A549 (cell line): ENCODE data around the gene PIWIL4. TPM values are rescaled to one million over a fixed set of nuclear protein-coding genes. Genes with fewer than 3 reads are reported as not detected.

Experiments
- ATAC-seq, 2 experiments: fragments of 200-7000 bp in 1 of 2; fragments of >200 bp in 1 of 2; cut with Nextera tagmentation in 1 of 2; cut with Tn5 transposase in 1 of 2; 3 replicates each; pipeline versions ENCODE4 v1.8.0 to v1.9.1; 2018 to 2020; ENCODE audit warnings: mild to moderate bottlenecking in 1 of 2, moderate library complexity in 1 of 2
- CTCF ChIA-PET: fragments of 300-600 bp; sonication (Branson Sonifier 250); formaldehyde crosslinking; extraction: SDS; loops from one replicate; lab custom pipeline; 2021; ENCODE audit warnings: antibody characterized with exemption, inconsistent platforms; lab: Yijun Ruan, JAX
- POLR2A ChIA-PET: fragments of 350-600 bp; formaldehyde crosslinking; extraction: SDS; loops from one replicate; lab custom pipeline; 2021; ENCODE audit warnings: antibody characterized with exemption, inconsistent platforms; lab: Yijun Ruan, JAX
- DNase-seq, 2 experiments: peaks; one replicate each; pipeline versions ENCODE4 v3.0.0 to v3.0.0-alpha.2; 2011 to 2016; ENCODE audit warnings: low read depth in 1 of 2, low spot score in 1 of 2
- FAIRE-seq: peaks from 2 replicates; lab custom pipeline; 2011; peaks lifted over from hg19 to GRCh38; lab: Jason Lieb, UNC
- H3K27ac ChIP-seq, 2 experiments: fragments of >200 bp; sonication (Bioruptor Twin); formaldehyde crosslinking; 3 replicates each; pipeline ENCODE4 v1.5.1; 2016 to 2017
- H3K4me1 ChIP-seq: fragments of >200 bp; sonication (Bioruptor Twin); formaldehyde crosslinking; 3 replicates; pipeline ENCODE4 v1.6.1; 2016
- H3K4me2 ChIP-seq: fragments of >200 bp; sonication (Bioruptor Twin); formaldehyde crosslinking; 3 replicates; pipeline ENCODE4 v1.6.1; 2016
- H3K4me3 ChIP-seq: fragments of >200 bp; sonication (Bioruptor Twin); formaldehyde crosslinking; 3 replicates; pipeline ENCODE4 v1.5.1; 2016
- H3K9me3 ChIP-seq: fragments of >200 bp; sonication (Bioruptor Twin); formaldehyde crosslinking; 3 replicates; pipeline ENCODE4 v1.6.1; 2016
- CBX8 ChIP-seq: fragments of 200-600 bp; sonication (generic); IDR thresholded peaks from 2 replicates; pipeline ENCODE4 v1.6.1; 2016
- CTCF ChIP-seq: fragments of >200 bp; sonication (Bioruptor Twin); formaldehyde crosslinking; IDR thresholded peaks from 3 replicates; pipeline ENCODE4 v1.5.1; 2016
- EHMT2 ChIP-seq: fragments of 200-600 bp; sonication (generic); IDR thresholded peaks from 2 replicates; pipeline ENCODE4 v1.6.1; 2016; ENCODE audit warnings: antibody characterized with exemption, low read depth, mild to moderate bottlenecking, moderate library complexity
- EP300 ChIP-seq, 2 experiments: fragments of >200 bp; sonication (Bioruptor Twin); formaldehyde crosslinking; IDR thresholded peaks; 2 replicates in 1 of 2; 3 replicates in 1 of 2; pipeline ENCODE4 v1.6.1; 2016 to 2017
- ESRRA ChIP-seq: fragments of 150-350 bp; IDR thresholded peaks from 2 replicates; pipeline ENCODE4 v1.6.1; 2014; ENCODE audit warnings: mild to moderate bottlenecking, low read length, borderline replicate concordance
- FOXS1 ChIP-seq: fragments of 250-450 bp; sonication (Bioruptor Pico); IDR thresholded peaks from 2 replicates; pipeline ENCODE4 v1.5.0; 2020; ENCODE audit warnings: mild to moderate bottlenecking, moderate library complexity
- JUNB ChIP-seq: fragments of >200 bp; sonication (Bioruptor Twin); formaldehyde crosslinking; IDR thresholded peaks from 2 replicates; pipeline ENCODE4 v1.6.1; 2016
- KDM1A ChIP-seq: fragments of 200-600 bp; sonication (generic); IDR thresholded peaks from 2 replicates; pipeline ENCODE4 v1.6.1; 2016; ENCODE audit warnings: low read depth, mild to moderate bottlenecking
- KDM5A ChIP-seq: fragments of 200-600 bp; sonication (generic); IDR thresholded peaks from 2 replicates; pipeline ENCODE4 v1.6.1; 2016; ENCODE audit warnings: antibody characterized with exemption, mild to moderate bottlenecking
- MAZ ChIP-seq: fragments of 150-350 bp; IDR thresholded peaks from 2 replicates; pipeline ENCODE4 v1.6.1; 2014; ENCODE audit warnings: antibody characterized with exemption, low read depth, low read length, borderline replicate concordance
- NFE2L2 ChIP-seq: fragments of 150-350 bp; conservative IDR thresholded peaks from 2 replicates; pipeline ENCODE4 v1.6.1; 2014; ENCODE audit warnings: low read length
- NPAS2 ChIP-seq: fragments of 250-450 bp; sonication (Bioruptor Pico); IDR thresholded peaks from 2 replicates; pipeline ENCODE4 v1.8.0; 2022; ENCODE audit warnings: mild to moderate bottlenecking, moderate library complexity, borderline replicate concordance
- RAD21 ChIP-seq, 2 experiments: fragments of >200 bp in 1 of 2; sonication (Bioruptor Twin) in 1 of 2; formaldehyde crosslinking in 1 of 2; IDR thresholded peaks in 1 of 2; conservative IDR thresholded peaks in 1 of 2; 2 replicates in 1 of 2; 3 replicates in 1 of 2; pipeline ENCODE4 v1.6.1; 2012 to 2018; ENCODE audit warnings: inconsistent platforms in 1 of 2
- RARB ChIP-seq: fragments of 250-450 bp; sonication (Bioruptor Pico); IDR thresholded peaks from 2 replicates; pipeline ENCODE4 v1.8.0; 2021; ENCODE audit warnings: mild to moderate bottlenecking, moderate library complexity
- RNF2 ChIP-seq: fragments of 200-600 bp; sonication (generic); IDR thresholded peaks from 2 replicates; pipeline ENCODE4 v1.6.1; 2016; ENCODE audit warnings: low read depth, mild to moderate bottlenecking, antibody characterized with exemption, moderate library complexity, borderline replicate concordance
- SREBF2 ChIP-seq: fragments of 450-650 bp; IDR thresholded peaks from 2 replicates; pipeline ENCODE4 v1.6.1; 2014; ENCODE audit warnings: mild to moderate bottlenecking, moderate library complexity
- TFCP2L1 ChIP-seq: fragments of 250-450 bp; sonication (Bioruptor Pico); IDR thresholded peaks from 2 replicates; pipeline ENCODE4 v1.5.0; 2021; ENCODE audit warnings: mild to moderate bottlenecking
- TP53 ChIP-seq: fragments of 250-450 bp; sonication (Bioruptor Pico); IDR thresholded peaks from 2 replicates; pipeline ENCODE4 v1.5.0; 2021; ENCODE audit warnings: mild to moderate bottlenecking, moderate library complexity
- ZC3H11A ChIP-seq: fragments of 450-650 bp; IDR thresholded peaks from 2 replicates; pipeline ENCODE4 v1.6.1; 2014; ENCODE audit warnings: antibody characterized with exemption, mild to moderate bottlenecking
- ZNF302 ChIP-seq: fragments of 250-450 bp; sonication (Bioruptor Pico); IDR thresholded peaks from 2 replicates; pipeline ENCODE4 v1.9.0; 2021; ENCODE audit warnings: inconsistent platforms, mild to moderate bottlenecking, moderate library complexity
- WGBS: methylation state at CpG from one replicate; pipeline ENCODE4 v1.1.6; 2017; ENCODE audit errors: missing lambda C conversion rate; 5-methylcytosine and 5-hydroxymethylcytosine counted together
- polyA plus RNA-seq, 4 experiments: library from polyadenylated mRNA; depleted of rRNA in 3 of 4; stranded (reverse); fragments of >200 nt; fragmentation: RNase III in 1 of 4; extraction: RNeasy Plus Mini Kit Qiagen cat#74134 plus additional on column Dnase treatment in 1 of 4; gene quantifications; 2 replicates in 3 of 4; 3 replicates in 1 of 4; pipeline ENCODE4 v1.2.3, GENCODE V29; 2011 to 2017
- TF ChIP-seq, protein P1 (sequence below): fragments of 200-600 bp; sonication (generic); IDR thresholded peaks from 2 replicates; pipeline ENCODE4 v1.6.1; 2016; ENCODE audit warnings: antibody characterized with exemption, mild to moderate bottlenecking, moderate library complexity
- TF ChIP-seq, protein P2 (sequence below): fragments of >200 bp; sonication (Bioruptor Twin); formaldehyde crosslinking; IDR thresholded peaks from 2 replicates; pipeline ENCODE4 v1.6.1; 2016
- TF ChIP-seq, protein P3 (sequence below): IDR thresholded peaks from 2 replicates; pipeline ENCODE4 v1.6.1; 2012; ENCODE audit warnings: low read depth, borderline replicate concordance
- TF ChIP-seq, protein P4 (sequence below): fragments of 450-650 bp; IDR thresholded peaks from 2 replicates; pipeline ENCODE4 v1.6.1; 2014; ENCODE audit warnings: antibody characterized with exemption

The PIWIL4 gene
- polyA plus RNA-seq, 2 of the 4 experiments (the other 2 are of a cell fraction): 0.28 to 0.35 TPM

GRCh38 chr11:94662065-94662779, 95.1 kb downstream of the PIWIL4 start:
- no peaks in the 10 kb centered on the region for H3K9me3 ChIP-seq
- no peaks in the 10 kb centered on the region for H3K4me1 ChIP-seq
- H3K4me3 ChIP-seq: no peak overlapping the region
- WGBS: 66% methylated on average over 4 of the region's 4 CpGs
- H3K27ac ChIP-seq: no peak overlapping the region
- no peak for FAIRE-seq
- ChIA-PET CTCF (no interaction called here), POLR2A (no interaction called here)
- no peak for TF ChIP-seq EP300 (IDR thresholded peaks at IDR 0.05)
- no peak for TF ChIP-seq CTCF
- no peak for TF ChIP-seq ZNF302 (CRISPR knock-in tag)
- TF ChIP-seq, protein P1, sequence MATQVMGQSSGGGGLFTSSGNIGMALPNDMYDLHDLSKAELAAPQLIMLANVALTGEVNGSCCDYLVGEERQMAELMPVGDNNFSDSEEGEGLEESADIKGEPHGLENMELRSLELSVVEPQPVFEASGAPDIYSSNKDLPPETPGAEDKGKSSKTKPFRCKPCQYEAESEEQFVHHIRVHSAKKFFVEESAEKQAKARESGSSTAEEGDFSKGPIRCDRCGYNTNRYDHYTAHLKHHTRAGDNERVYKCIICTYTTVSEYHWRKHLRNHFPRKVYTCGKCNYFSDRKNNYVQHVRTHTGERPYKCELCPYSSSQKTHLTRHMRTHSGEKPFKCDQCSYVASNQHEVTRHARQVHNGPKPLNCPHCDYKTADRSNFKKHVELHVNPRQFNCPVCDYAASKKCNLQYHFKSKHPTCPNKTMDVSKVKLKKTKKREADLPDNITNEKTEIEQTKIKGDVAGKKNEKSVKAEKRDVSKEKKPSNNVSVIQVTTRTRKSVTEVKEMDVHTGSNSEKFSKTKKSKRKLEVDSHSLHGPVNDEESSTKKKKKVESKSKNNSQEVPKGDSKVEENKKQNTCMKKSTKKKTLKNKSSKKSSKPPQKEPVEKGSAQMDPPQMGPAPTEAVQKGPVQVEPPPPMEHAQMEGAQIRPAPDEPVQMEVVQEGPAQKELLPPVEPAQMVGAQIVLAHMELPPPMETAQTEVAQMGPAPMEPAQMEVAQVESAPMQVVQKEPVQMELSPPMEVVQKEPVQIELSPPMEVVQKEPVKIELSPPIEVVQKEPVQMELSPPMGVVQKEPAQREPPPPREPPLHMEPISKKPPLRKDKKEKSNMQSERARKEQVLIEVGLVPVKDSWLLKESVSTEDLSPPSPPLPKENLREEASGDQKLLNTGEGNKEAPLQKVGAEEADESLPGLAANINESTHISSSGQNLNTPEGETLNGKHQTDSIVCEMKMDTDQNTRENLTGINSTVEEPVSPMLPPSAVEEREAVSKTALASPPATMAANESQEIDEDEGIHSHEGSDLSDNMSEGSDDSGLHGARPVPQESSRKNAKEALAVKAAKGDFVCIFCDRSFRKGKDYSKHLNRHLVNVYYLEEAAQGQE: no peak
- TF ChIP-seq, protein P2, sequence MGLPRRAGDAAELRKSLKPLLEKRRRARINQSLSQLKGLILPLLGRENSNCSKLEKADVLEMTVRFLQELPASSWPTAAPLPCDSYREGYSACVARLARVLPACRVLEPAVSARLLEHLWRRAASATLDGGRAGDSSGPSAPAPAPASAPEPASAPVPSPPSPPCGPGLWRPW: no peak
- TF ChIP-seq, protein P3, sequence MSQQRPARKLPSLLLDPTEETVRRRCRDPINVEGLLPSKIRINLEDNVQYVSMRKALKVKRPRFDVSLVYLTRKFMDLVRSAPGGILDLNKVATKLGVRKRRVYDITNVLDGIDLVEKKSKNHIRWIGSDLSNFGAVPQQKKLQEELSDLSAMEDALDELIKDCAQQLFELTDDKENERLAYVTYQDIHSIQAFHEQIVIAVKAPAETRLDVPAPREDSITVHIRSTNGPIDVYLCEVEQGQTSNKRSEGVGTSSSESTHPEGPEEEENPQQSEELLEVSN: no peak
- no peak for TF ChIP-seq NPAS2
- no peak for TF ChIP-seq ESRRA
- TF ChIP-seq RAD21 (conservative IDR thresholded peaks at IDR 0.05 in 1 of 2, IDR thresholded peaks at IDR 0.05 in 1 of 2): no peak
- TF ChIP-seq ZC3H11A: no peak
- no peak for TF ChIP-seq RNF2
- H3K4me2 ChIP-seq: no peak overlapping the region
- no peak for ATAC-seq
- DNase-seq: no peak

GRCh38 chr11:94662846-94663390, 95.8 kb downstream of the PIWIL4 start:
- Histone ChIP-seq H3K9me3 (no peaks in the 10 kb centered on the region), H3K4me2 (no peak overlapping the region), H3K4me1 (no peaks in the 10 kb centered on the region), H3K27ac (no peak overlapping the region), H3K4me3 (no peak overlapping the region)
- POLR2A ChIA-PET: no interaction called here
- FAIRE-seq: no peak
- CTCF ChIA-PET: no interaction called here
- no peak for DNase-seq
- ATAC-seq: no peak
- WGBS: 80% methylated on average over 2 of the region's 2 CpGs
- TF ChIP-seq RARB (no peak), MAZ (no peak), CBX8 (no peak), TP53 (CRISPR knock-in tag) (no peak), RAD21 (conservative IDR thresholded peaks at IDR 0.05 in 1 of 2, IDR thresholded peaks at IDR 0.05 in 1 of 2) (no peak), NFE2L2 (no peak), KDM1A (no peak), FOXS1 (CRISPR knock-in tag) (no peak), EHMT2 (no peak), JUNB (no peak), RNF2 (no peak), KDM5A (no peak), TFCP2L1 (CRISPR knock-in tag) (no peak), ZC3H11A (no peak), SREBF2 (no peak), CTCF (no peak)
- TF ChIP-seq, protein P4, sequence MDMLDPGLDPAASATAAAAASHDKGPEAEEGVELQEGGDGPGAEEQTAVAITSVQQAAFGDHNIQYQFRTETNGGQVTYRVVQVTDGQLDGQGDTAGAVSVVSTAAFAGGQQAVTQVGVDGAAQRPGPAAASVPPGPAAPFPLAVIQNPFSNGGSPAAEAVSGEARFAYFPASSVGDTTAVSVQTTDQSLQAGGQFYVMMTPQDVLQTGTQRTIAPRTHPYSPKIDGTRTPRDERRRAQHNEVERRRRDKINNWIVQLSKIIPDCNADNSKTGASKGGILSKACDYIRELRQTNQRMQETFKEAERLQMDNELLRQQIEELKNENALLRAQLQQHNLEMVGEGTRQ: no peak
- TF ChIP-seq, protein P2: no peak
- TF ChIP-seq, all 56 proteins: peak for 0
